Neural cell (in vitro differentiated cells): Measurements from ENCODE around the gene TFR2. TPM values are rescaled to one million over a fixed set of nuclear protein-coding genes. Genes with fewer than 3 reads are reported as not detected.

Experiments used
- H2AFZ ChIP-seq: fragments of 200-600, 300-800 bp; sonication (generic), shearing (Covaris generic); 2 replicates; pipeline ENCODE4 v1.6.0; 2014; ENCODE audit warnings: low read depth, mild to moderate bottlenecking, antibody characterized with exemption, low read length, moderate library complexity
- H3F3A ChIP-seq: fragments of 200-600 bp; shearing (Covaris generic); 2 replicates; pipeline ENCODE4 v1.6.1; 2016; ENCODE audit warnings: mild to moderate bottlenecking, moderate library complexity, mixed read lengths, antibody characterized with exemption, low read length; ENCODE audit not compliant: insufficient read depth, poor library complexity, severe bottlenecking
- H3K27ac ChIP-seq: fragments of 200-600, 300-800 bp; sonication (generic), shearing (Covaris generic); 2 replicates; pipeline ENCODE4 v1.5.1; 2014; ENCODE audit warnings: mild to moderate bottlenecking, low read length, moderate library complexity
- H3K27me3 ChIP-seq: fragments of 300-800, 200-600 bp; sonication (generic), shearing (Covaris generic); 2 replicates; pipeline ENCODE4 v1.6.0; 2014; ENCODE audit warnings: mild to moderate bottlenecking, low read depth, low read length, moderate library complexity; ENCODE audit not compliant: insufficient read depth
- H3K36me3 ChIP-seq: fragments of 300-800, 200-600 bp; sonication (generic), shearing (Covaris generic); 2 replicates; pipeline ENCODE4 v1.5.1; 2014; ENCODE audit warnings: mild to moderate bottlenecking, antibody characterized with exemption, low read length, moderate library complexity; ENCODE audit not compliant: insufficient read depth
- H3K4me2 ChIP-seq: fragments of 300-800, 200-600 bp; sonication (generic), shearing (Covaris generic); 2 replicates; pipeline ENCODE4 v1.6.0; 2014; ENCODE audit warnings: mild to moderate bottlenecking, low read length
- H3K4me3 ChIP-seq: fragments of 300-800, 200-600 bp; sonication (generic), shearing (Covaris generic); 2 replicates; pipeline ENCODE4 v1.5.1; 2014; ENCODE audit warnings: mild to moderate bottlenecking, low read length, moderate library complexity
- H3K79me2 ChIP-seq: fragments of 200-600 bp; shearing (Covaris generic); replicated peaks from 2 replicates; pipeline ENCODE4 v1.6.0; 2014; ENCODE audit warnings: mild to moderate bottlenecking, low read length, moderate library complexity; ENCODE audit not compliant: insufficient read depth
- H3K9ac ChIP-seq: fragments of 300-800, 200-600 bp; sonication (generic), shearing (Covaris generic); 2 replicates; pipeline ENCODE4 v1.6.1; 2016; ENCODE audit warnings: mild to moderate bottlenecking, low read length, mixed read lengths
- H3K9me2 ChIP-seq: fragments of 200-600 bp; shearing (Covaris generic); 2 replicates; pipeline ENCODE4 v1.6.1; 2016; ENCODE audit warnings: mild to moderate bottlenecking, low read length, mixed read lengths; ENCODE audit not compliant: insufficient read depth
- H3K9me3 ChIP-seq: fragments of 200-600, 300-800 bp; sonication (generic), shearing (Covaris generic); 2 replicates; pipeline ENCODE4 v1.6.1; 2016; ENCODE audit warnings: mild to moderate bottlenecking, mixed run types, low read length, moderate library complexity, mixed read lengths
- H4K20me1 ChIP-seq: fragments of 200-600 bp; shearing (Covaris generic); 2 replicates; pipeline ENCODE4 v1.6.1; 2016; ENCODE audit warnings: mild to moderate bottlenecking, mixed run types; ENCODE audit not compliant: insufficient read depth
- CTCF ChIP-seq: fragments of 450-650 bp; IDR thresholded peaks from 2 replicates; pipeline ENCODE4 v1.5.1; 2014; ENCODE audit warnings: antibody characterized with exemption, mild to moderate bottlenecking, moderate library complexity; ENCODE audit not compliant: poor library complexity, severe bottlenecking
- EP300 ChIP-seq: fragments of 450-650 bp; conservative IDR thresholded peaks from 2 replicates; pipeline ENCODE4 v1.6.1; 2014; ENCODE audit warnings: antibody characterized with exemption, mild to moderate bottlenecking, moderate library complexity; ENCODE audit not compliant: poor library complexity, severe bottlenecking
- EZH2 ChIP-seq: fragments of 200-600, 300-800 bp; shearing (Covaris generic), sonication (generic); IDR thresholded peaks from 2 replicates; pipeline ENCODE4 v1.6.1; 2014; ENCODE audit warnings: antibody characterized with exemption, low read length, borderline replicate concordance, mild to moderate bottlenecking; ENCODE audit not compliant: insufficient read depth, poor library complexity, severe bottlenecking
- MXI1 ChIP-seq: fragments of 450-650 bp; conservative IDR thresholded peaks from 2 replicates; pipeline ENCODE4 v1.6.1; 2014; ENCODE audit warnings: antibody characterized with exemption, mild to moderate bottlenecking; ENCODE audit not compliant: poor library complexity, severe bottlenecking
- POLR2AphosphoS5 ChIP-seq: IDR thresholded peaks from 2 replicates; pipeline ENCODE4 v1.6.1; 2012
- RAD21 ChIP-seq: fragments of 450-650 bp; conservative IDR thresholded peaks from 2 replicates; pipeline ENCODE4 v1.6.1; 2014; ENCODE audit warnings: antibody characterized with exemption, mild to moderate bottlenecking, moderate library complexity
- SMC3 ChIP-seq: fragments of 450-650 bp; conservative IDR thresholded peaks from 2 replicates; pipeline ENCODE4 v1.6.1; 2014; ENCODE audit warnings: antibody characterized with exemption, mild to moderate bottlenecking, moderate library complexity; ENCODE audit not compliant: poor library complexity
- TAF1 ChIP-seq: IDR thresholded peaks from 2 replicates; pipeline ENCODE4 v1.6.1; 2012; ENCODE audit warnings: low read depth
- polyA plus RNA-seq: library from polyadenylated mRNA; depleted of rRNA; stranded (reverse); fragments of >200 nt; gene quantifications from 2 replicates; pipeline ENCODE4 v1.2.3, GENCODE V29; 2014
- TF ChIP-seq, protein P1 (sequence below): IDR thresholded peaks from 2 replicates; pipeline ENCODE4 v1.6.1; 2012; ENCODE audit warnings: borderline replicate concordance

Gene TFR2
- polyA plus RNA-seq, 1 donor from 2014 or later, result 21.0 TPM

DNA sequence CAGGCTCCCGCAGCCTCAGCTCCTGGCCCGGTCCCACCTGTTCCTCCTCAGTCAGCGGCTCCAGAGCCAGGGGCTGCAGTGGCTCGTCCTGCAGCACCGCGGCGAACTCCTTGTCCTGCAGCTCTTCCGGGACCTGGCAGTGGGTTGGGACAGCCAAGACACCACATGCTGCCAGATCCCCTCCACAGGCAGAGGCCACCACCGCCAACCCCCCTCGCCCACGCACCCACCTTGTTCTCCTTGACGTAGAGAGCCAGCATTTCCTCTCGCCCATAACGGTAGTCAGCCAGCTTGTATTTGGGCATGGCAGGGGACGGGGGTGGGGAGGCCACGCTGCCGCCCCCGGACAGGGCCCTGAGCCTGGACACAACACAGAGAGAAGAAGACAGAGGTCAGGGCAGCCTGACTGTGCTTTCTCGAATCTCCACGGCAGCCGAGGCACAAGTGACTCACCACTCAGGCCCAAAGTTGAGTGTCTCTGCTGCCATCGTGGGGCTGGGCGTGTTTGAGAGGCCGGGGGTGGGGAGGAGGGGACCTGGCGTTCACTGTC, 46.5 kb upstream of the TFR2 start (continued):
- TF ChIP-seq CTCF (no peak), EZH2 (no peak)

- Histone ChIP-seq H3F3A (no peaks in the 10 kb centered on the region), H2AFZ (no peak overlapping the region), H3K4me2 (no peak overlapping the region), H3K36me3 (no peaks in the 10 kb centered on the region), H3K9ac (no peak overlapping the region), H3K9me2 (no peaks in the 10 kb centered on the region), H3K79me2 (peaks cover 36% of the 10 kb centered on the region), H3K9me3 (no peaks in the 10 kb centered on the region), H3K4me3 (no peak overlapping the region), H3K27ac (no peak overlapping the region), H3K27me3 (no peaks in the 10 kb centered on the region), H4K20me1 (peaks cover 16% of the 10 kb centered on the region)
- no peak for TF ChIP-seq RAD21
- TF ChIP-seq POLR2AphosphoS5, result no peak
- TF ChIP-seq, protein P1, sequence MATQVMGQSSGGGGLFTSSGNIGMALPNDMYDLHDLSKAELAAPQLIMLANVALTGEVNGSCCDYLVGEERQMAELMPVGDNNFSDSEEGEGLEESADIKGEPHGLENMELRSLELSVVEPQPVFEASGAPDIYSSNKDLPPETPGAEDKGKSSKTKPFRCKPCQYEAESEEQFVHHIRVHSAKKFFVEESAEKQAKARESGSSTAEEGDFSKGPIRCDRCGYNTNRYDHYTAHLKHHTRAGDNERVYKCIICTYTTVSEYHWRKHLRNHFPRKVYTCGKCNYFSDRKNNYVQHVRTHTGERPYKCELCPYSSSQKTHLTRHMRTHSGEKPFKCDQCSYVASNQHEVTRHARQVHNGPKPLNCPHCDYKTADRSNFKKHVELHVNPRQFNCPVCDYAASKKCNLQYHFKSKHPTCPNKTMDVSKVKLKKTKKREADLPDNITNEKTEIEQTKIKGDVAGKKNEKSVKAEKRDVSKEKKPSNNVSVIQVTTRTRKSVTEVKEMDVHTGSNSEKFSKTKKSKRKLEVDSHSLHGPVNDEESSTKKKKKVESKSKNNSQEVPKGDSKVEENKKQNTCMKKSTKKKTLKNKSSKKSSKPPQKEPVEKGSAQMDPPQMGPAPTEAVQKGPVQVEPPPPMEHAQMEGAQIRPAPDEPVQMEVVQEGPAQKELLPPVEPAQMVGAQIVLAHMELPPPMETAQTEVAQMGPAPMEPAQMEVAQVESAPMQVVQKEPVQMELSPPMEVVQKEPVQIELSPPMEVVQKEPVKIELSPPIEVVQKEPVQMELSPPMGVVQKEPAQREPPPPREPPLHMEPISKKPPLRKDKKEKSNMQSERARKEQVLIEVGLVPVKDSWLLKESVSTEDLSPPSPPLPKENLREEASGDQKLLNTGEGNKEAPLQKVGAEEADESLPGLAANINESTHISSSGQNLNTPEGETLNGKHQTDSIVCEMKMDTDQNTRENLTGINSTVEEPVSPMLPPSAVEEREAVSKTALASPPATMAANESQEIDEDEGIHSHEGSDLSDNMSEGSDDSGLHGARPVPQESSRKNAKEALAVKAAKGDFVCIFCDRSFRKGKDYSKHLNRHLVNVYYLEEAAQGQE, result no peak
- no peak for TF ChIP-seq SMC3
- TF ChIP-seq MXI1, result no peak
- TF ChIP-seq TAF1, result no peak
- no peak for TF ChIP-seq EP300
- TF ChIP-seq EZH2, result no peak
- no peak for TF ChIP-seq CTCF
Measured at GRCh38 chr7:100687261-100687660, 45.9 kb upstream of the TFR2 start.

GRCh38 chr7:100686822-100687211, 45.5 kb upstream of the TFR2 start:
- H3K9ac ChIP-seq, result no peak overlapping the region
- H3K27me3 ChIP-seq, result no peaks in the 10 kb centered on the region
- H3F3A ChIP-seq, result no peaks in the 10 kb centered on the region
- H3K9me2 ChIP-seq, result no peaks in the 10 kb centered on the region
- peaks cover 16% of the 10 kb centered on the region for H4K20me1 ChIP-seq
- no peak overlapping the region for H3K27ac ChIP-seq
- no peaks in the 10 kb centered on the region for H3K9me3 ChIP-seq
- H2AFZ ChIP-seq, result no peak overlapping the region
- peaks cover 32% of the 10 kb centered on the region for H3K79me2 ChIP-seq
- TF ChIP-seq RAD21 (no peak), EP300 (no peak), MXI1 (no peak), EZH2 (no peak), POLR2AphosphoS5 (no peak), TAF1 (no peak), SMC3 (no peak), CTCF (no peak)
- TF ChIP-seq, protein P1, result no peak
- no peak overlapping the region for H3K4me3 ChIP-seq
- no peaks in the 10 kb centered on the region for H3K36me3 ChIP-seq
- H3K4me2 ChIP-seq, result no peak overlapping the region
